GM18867 (cell line): Measurements from ENCODE around the gene MMAB.
A peak's percentile ranks its signal among the peaks of the same experiment; 100 is the strongest.

Experiments
- ATAC-seq: cut with Tn5 transposase; IDR thresholded peaks from one replicate; pipeline ENCODE4 v1.9.1; 2021; ENCODE audit warnings: mild to moderate bottlenecking, moderate library complexity; ENCODE audit not compliant: unreplicated experiment

The MMAB gene

GRCh38 chr12:109573029-109573913 lies at the start of gene MMAB, which contains the start of gene MVK:
MMAB (minus strand) TSS chr12:109573504; CDS start chr12:109573480, 24 bp downstream.
MVK (plus strand) TSS chr12:109573794; CDS start chr12:109574823, 1,029 bp downstream.
- ATAC-seq = peak; percentile 91

- ATAC-seq = no peak
These were observed 48.6 kb upstream of the MMAB start for GRCh38 chr12:109621901-109622364.

- ATAC-seq = no peak
These were observed 47.9 kb upstream of the MMAB start for GRCh38 chr12:109621211-109621694.

GRCh38 chr12:109619002-109619604 lies 45.8 kb upstream of the MMAB start:
- ATAC-seq = no peak

GRCh38 chr12:109618082-109618481 lies 44.8 kb upstream of the MMAB start:
- ATAC-seq = no peak

- no peak for ATAC-seq
These were observed 44.2 kb upstream of the MMAB start for GRCh38 chr12:109617491-109617890.

- ATAC-seq = no peak
These were observed 42.4 kb upstream of the MMAB start for GRCh38 chr12:109615556-109616229.

GRCh38 chr12:109613649-109614455 lies 40.5 kb upstream of the MMAB start:
- no peak for ATAC-seq

GRCh38 chr12:109612975-109613502 lies 39.7 kb upstream of the MMAB start:
- no peak for ATAC-seq

GRCh38 chr12:109612003-109612402 lies 38.7 kb upstream of the MMAB start:
- no peak for ATAC-seq

- no peak for ATAC-seq
These were observed 37.9 kb upstream of the MMAB start for GRCh38 chr12:109611223-109611622.

GRCh38 chr12:109610523-109610922 lies 37.2 kb upstream of the MMAB start:
- no peak for ATAC-seq

- ATAC-seq = no peak
These were observed 36.0 kb upstream of the MMAB start for GRCh38 chr12:109609342-109609741.

GRCh38 chr12:109608793-109609192 lies 35.5 kb upstream of the MMAB start:
- no peak for ATAC-seq

- ATAC-seq = no peak
These were observed 35.0 kb upstream of the MMAB start for GRCh38 chr12:109608270-109608669.

GRCh38 chr12:109607618-109608017 lies 34.3 kb upstream of the MMAB start:
- ATAC-seq = no peak

GRCh38 chr12:109606320-109607028 lies 33.2 kb upstream of the MMAB start:
- ATAC-seq = no peak

GRCh38 chr12:109605599-109606228 lies 32.4 kb upstream of the MMAB start:
- no peak for ATAC-seq

GRCh38 chr12:109605016-109605415 lies 31.7 kb upstream of the MMAB start:
- ATAC-seq = no peak
